ENCODE measurements around the gene SPRYD3.

SPRYD3 gene

DNA sequence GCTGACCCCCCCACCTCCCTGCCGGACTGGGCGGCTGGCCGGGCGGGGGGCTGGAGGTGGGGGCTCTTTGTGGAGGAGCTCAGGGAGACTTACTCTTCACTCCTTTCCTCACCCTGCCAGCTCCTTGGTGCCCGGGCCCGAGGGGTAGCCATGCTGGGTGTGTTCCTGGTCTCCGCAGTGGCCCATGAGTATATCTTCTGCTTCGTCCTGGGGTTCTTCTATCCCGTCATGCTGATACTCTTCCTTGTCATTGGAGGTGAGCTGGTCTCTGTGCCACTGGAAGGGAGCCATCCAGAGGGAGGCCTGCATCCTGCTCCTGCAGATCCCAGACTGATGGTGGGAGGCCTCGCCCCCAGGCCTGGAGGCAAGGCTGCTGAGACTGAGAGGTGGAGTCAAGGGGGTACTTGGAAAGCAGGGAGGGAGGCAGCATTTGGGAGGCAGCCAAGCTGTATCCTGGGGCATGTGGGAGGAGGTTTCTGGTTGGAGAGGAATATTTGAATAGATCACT, 43.8 kb upstream of the SPRYD3 start:
- H3K9ac ChIP-seq (ENCODE audit: low read length) = no peak overlapping the region
- H3K18ac ChIP-seq (ENCODE audit: low read depth in 1 of 2, low read length in 2 of 2) = no peak overlapping the region
- 92% methylated on average over 6 of the region's 10 CpGs for WGBS

DNA sequence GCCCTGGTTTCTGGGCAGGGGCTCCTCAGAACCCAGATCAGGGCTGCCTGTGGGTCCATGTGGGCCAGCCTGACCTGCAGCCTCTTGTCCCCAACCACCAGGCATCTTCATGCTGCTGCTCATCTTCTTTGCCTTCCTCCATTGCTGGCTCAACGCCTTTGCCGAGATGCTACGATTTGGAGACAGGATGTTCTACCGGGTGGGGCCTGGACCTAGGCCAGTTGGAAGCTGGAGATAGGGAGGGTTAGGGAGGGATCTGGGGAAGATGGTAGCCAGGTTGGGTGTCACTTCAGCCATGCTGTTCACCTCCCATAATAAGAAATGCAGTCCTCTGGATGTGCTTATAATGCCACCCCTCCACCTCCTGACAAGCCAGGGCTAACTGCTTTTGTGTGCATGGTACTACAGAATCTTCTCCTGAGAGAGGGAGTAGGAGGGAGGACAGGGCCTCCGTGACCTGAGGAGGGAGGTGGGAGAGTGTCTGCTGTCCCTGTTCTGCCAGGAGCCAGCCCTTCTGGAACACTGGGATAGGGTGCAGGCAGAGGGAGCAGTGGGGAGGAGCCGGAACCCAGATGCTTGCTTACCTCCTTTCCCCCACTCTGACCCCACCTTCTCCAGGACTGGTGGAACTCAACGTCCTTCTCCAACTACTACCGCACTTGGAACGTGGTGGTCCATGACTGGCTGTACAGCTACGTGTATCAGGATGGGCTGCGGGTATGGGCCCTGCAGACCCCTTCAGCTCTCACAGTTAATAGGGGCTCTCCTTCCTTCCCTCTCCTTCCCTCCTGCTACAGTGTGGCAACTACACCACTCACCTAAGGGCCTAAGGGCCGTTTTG, 41.7 kb upstream of the SPRYD3 start:
- Histone ChIP-seq H2AK5ac (ENCODE audit: low read length, severe bottlenecking) (no peak overlapping the region), H3K18ac (ENCODE audit: low read depth in 1 of 2, low read length in 2 of 2) (no peak overlapping the region), H4K8ac (ENCODE audit: low read length) (no peak overlapping the region), H3K4ac (ENCODE audit: low read depth in 1 of 2, low read length in 2 of 2) (no peak overlapping the region), H2AFZ (ENCODE audit: low read depth, low read length) (no peak overlapping the region), H2BK120ac (ENCODE audit: low read depth, low read length) (no peak overlapping the region), H3K14ac (ENCODE audit: low read length in 2 of 2) (no peak overlapping the region), H2BK12ac (ENCODE audit: low read length in 2 of 2) (no peak overlapping the region), H3K27ac (ENCODE audit: low read length, poor library complexity, severe bottlenecking) (no peak overlapping the region), H3K79me1 (replicated peaks; ENCODE audit: low read length, poor library complexity, severe bottlenecking) (no peaks in the 10 kb centered on the region), H3K9me3 (ENCODE audit: control insufficient read depth, low read length) (no peaks in the 10 kb centered on the region), H3K27me3 (ENCODE audit: control insufficient read depth in 1 of 2, insufficient read depth in 1 of 2, low read length in 2 of 2) (no peaks in the 10 kb centered on the region), H2BK5ac (ENCODE audit: low read depth, low read length, poor library complexity, severe bottlenecking) (no peak overlapping the region), H3K4me2 (ENCODE audit: low read length, poor library complexity, severe bottlenecking) (no peak overlapping the region), H3K9ac (ENCODE audit: low read length) (no peak overlapping the region), H3K4me1 (ENCODE audit: control insufficient read depth, insufficient read depth, low read depth, low read length) (peaks cover 5% of the 10 kb centered on the region), H3K23ac (ENCODE audit: low read length in 2 of 2) (no peak overlapping the region), H3K4me3 (ENCODE audit: insufficient read depth in 1 of 2, low read depth in 1 of 2, low read length in 2 of 2) (no peak overlapping the region), H4K91ac (ENCODE audit: low read length) (peak overlapping the region; percentile 46), H3K36me3 (ENCODE audit: control insufficient read depth in 1 of 2, insufficient read depth in 2 of 2, low read depth in 1 of 2, low read length in 2 of 2) (no peaks in the 10 kb centered on the region), H2BK15ac (ENCODE audit: low read depth, poor library complexity, severe bottlenecking) (peak overlapping the region; percentile 93)
- no peak for DNase-seq
- WGBS = 91% methylated on average over 12 of the region's 12 CpGs

More for the DNA sequence above, 43.8 kb upstream of the SPRYD3 start:
- Histone ChIP-seq H2BK5ac (ENCODE audit: low read depth, low read length, poor library complexity, severe bottlenecking) (no peak overlapping the region), H3K27ac (ENCODE audit: low read length, poor library complexity, severe bottlenecking) (no peak overlapping the region), H4K8ac (ENCODE audit: low read length) (no peak overlapping the region), H3K79me1 (replicated peaks; ENCODE audit: low read length, poor library complexity, severe bottlenecking) (no peaks in the 10 kb centered on the region), H3K14ac (ENCODE audit: low read length in 2 of 2) (no peak overlapping the region), H2BK15ac (ENCODE audit: low read depth, poor library complexity, severe bottlenecking) (peak overlapping the region; percentile 67), H2AFZ (ENCODE audit: low read depth, low read length) (no peak overlapping the region), H3K4me1 (ENCODE audit: control insufficient read depth, insufficient read depth, low read depth, low read length) (peaks cover 5% of the 10 kb centered on the region), H3K4me2 (ENCODE audit: low read length, poor library complexity, severe bottlenecking) (no peak overlapping the region), H3K4ac (ENCODE audit: low read depth in 1 of 2, low read length in 2 of 2) (no peak overlapping the region), H3K27me3 (ENCODE audit: control insufficient read depth in 1 of 2, insufficient read depth in 1 of 2, low read length in 2 of 2) (peaks cover 0 to 4% of the 10 kb centered on the region in 2 experiments), H2AK5ac (ENCODE audit: low read length, severe bottlenecking) (no peak overlapping the region), H2BK120ac (ENCODE audit: low read depth, low read length) (no peak overlapping the region), H3K36me3 (ENCODE audit: control insufficient read depth in 1 of 2, insufficient read depth in 2 of 2, low read depth in 1 of 2, low read length in 2 of 2) (no peaks in the 10 kb centered on the region), H3K9me3 (ENCODE audit: control insufficient read depth, low read length) (no peaks in the 10 kb centered on the region), H3K23ac (ENCODE audit: low read length in 2 of 2) (peak overlapping the region in 1 of 2 experiments; percentile 48), H2BK12ac (ENCODE audit: low read length in 2 of 2) (no peak overlapping the region), H3K4me3 (ENCODE audit: insufficient read depth in 1 of 2, low read depth in 1 of 2, low read length in 2 of 2) (no peak overlapping the region), H4K91ac (ENCODE audit: low read length) (no peak overlapping the region)
- no peak for DNase-seq

DNA sequence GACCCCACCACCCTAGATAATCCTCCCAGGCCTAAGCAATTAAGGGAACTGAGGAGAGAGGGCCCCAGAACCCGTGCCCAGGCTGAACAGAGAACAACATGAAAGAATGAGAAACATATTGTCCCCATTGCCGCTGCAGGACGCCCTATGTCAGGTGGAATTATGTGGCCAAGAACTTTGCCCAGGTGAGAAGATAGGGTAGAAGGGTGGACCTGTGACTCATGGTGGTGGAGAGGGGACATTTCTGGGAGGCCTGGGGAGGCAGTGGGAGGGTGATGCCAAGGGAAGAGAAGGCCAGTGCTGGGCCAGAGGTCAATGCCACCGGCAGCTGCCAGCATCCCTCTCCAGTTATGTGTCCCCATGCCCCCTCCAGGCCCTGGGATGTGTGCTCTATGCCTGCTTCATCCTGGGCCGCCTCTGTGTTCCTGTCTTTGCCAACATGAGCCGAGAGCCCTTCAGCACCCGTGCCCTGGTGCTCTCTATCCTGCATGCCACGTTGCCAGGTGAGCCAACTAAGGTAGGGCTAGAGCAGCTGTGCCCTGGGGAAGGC, 39.6 kb upstream of the SPRYD3 start:
- no peak overlapping the region for H3K9ac ChIP-seq (ENCODE audit: low read length)
- H3K23ac ChIP-seq (ENCODE audit: low read length in 2 of 2) = no peak overlapping the region
- H3K4ac ChIP-seq (ENCODE audit: low read depth in 1 of 2, low read length in 2 of 2) = no peak overlapping the region
- no peak overlapping the region for H3K14ac ChIP-seq (ENCODE audit: low read length in 2 of 2)
- no peak overlapping the region for H4K8ac ChIP-seq (ENCODE audit: low read length)
- H3K27ac ChIP-seq (ENCODE audit: low read length, poor library complexity, severe bottlenecking) = no peak overlapping the region
- H3K4me3 ChIP-seq (ENCODE audit: insufficient read depth in 1 of 2, low read depth in 1 of 2, low read length in 2 of 2) = no peak overlapping the region
- no peak overlapping the region for H2AFZ ChIP-seq (ENCODE audit: low read depth, low read length)
- 82% methylated on average over 8 of the region's 8 CpGs for WGBS
- H2BK15ac ChIP-seq (ENCODE audit: low read depth, poor library complexity, severe bottlenecking) = no peak overlapping the region
- no peak overlapping the region for H2BK5ac ChIP-seq (ENCODE audit: low read depth, low read length, poor library complexity, severe bottlenecking)
- H4K91ac ChIP-seq (ENCODE audit: low read length) = no peak overlapping the region
- H3K18ac ChIP-seq (ENCODE audit: low read depth in 1 of 2, low read length in 2 of 2) = no peak overlapping the region
- no peaks in the 10 kb centered on the region for H3K27me3 ChIP-seq (ENCODE audit: control insufficient read depth in 1 of 2, insufficient read depth in 1 of 2, low read length in 2 of 2)
- no peaks in the 10 kb centered on the region for H3K79me1 ChIP-seq (replicated peaks; ENCODE audit: low read length, poor library complexity, severe bottlenecking)
- H3K4me2 ChIP-seq (ENCODE audit: low read length, poor library complexity, severe bottlenecking) = no peak overlapping the region
- no peak overlapping the region for H2AK5ac ChIP-seq (ENCODE audit: low read length, severe bottlenecking)
- H3K4me1 ChIP-seq (ENCODE audit: control insufficient read depth, insufficient read depth, low read depth, low read length) = peaks cover 5% of the 10 kb centered on the region
- no peaks in the 10 kb centered on the region for H3K36me3 ChIP-seq (ENCODE audit: control insufficient read depth in 1 of 2, insufficient read depth in 2 of 2, low read depth in 1 of 2, low read length in 2 of 2)
- H2BK12ac ChIP-seq (ENCODE audit: low read length in 2 of 2) = no peak overlapping the region
- no peak for DNase-seq
- no peaks in the 10 kb centered on the region for H3K9me3 ChIP-seq (ENCODE audit: control insufficient read depth, low read length)
- no peak overlapping the region for H2BK120ac ChIP-seq (ENCODE audit: low read depth, low read length)

DNA sequence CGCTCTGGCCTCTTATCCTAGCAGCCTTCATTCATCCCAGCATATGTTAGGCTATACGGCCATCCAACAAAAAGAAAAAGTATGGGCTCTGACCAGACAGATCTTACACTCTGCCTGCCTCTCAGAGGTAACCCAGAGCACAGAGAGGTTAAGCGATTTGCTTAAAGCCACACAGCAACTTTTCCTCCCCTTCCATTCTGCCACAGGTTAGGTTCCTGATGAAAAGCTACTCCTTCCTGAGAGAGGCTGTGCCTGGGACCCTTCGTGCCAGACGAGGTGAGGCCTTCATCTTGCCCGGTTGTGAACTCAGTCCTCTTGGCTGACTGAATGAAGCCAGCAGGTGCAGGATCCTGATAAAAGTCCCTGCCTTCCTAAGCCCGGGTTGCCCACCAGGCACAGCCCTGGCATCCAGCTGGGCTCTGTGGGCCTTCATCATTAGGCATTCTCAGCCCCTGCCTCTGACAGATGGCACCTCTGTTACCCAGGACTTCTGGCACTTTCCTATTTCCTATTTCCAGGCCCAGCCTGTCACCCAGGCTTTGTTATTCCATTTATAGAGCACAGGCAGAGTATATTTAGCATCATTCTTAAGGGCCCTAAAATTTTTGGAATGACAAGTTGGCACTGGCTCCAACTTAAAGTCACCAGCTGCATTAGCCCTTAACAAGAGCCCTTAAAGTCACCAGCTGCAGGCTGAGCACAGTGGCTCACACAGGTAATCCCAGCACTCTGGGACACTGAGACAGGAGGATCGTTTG, 36.9 kb upstream of the SPRYD3 start:
- Histone ChIP-seq H3K14ac (ENCODE audit: low read length in 2 of 2) (no peak overlapping the region), H3K4me1 (ENCODE audit: control insufficient read depth, insufficient read depth, low read depth, low read length) (peaks cover 2% of the 10 kb centered on the region), H3K9ac (ENCODE audit: low read length) (no peak overlapping the region), H3K36me3 (ENCODE audit: control insufficient read depth in 1 of 2, insufficient read depth in 2 of 2, low read depth in 1 of 2, low read length in 2 of 2) (no peaks in the 10 kb centered on the region), H3K9me3 (ENCODE audit: control insufficient read depth, low read length) (no peaks in the 10 kb centered on the region), H2AFZ (ENCODE audit: low read depth, low read length) (no peak overlapping the region), H3K18ac (ENCODE audit: low read depth in 1 of 2, low read length in 2 of 2) (no peak overlapping the region), H3K4me2 (ENCODE audit: low read length, poor library complexity, severe bottlenecking) (no peak overlapping the region), H2AK5ac (ENCODE audit: low read length, severe bottlenecking) (no peak overlapping the region), H3K4ac (ENCODE audit: low read depth in 1 of 2, low read length in 2 of 2) (no peak overlapping the region), H4K8ac (ENCODE audit: low read length) (no peak overlapping the region), H4K91ac (ENCODE audit: low read length) (no peak overlapping the region), H3K23ac (ENCODE audit: low read length in 2 of 2) (no peak overlapping the region), H2BK15ac (ENCODE audit: low read depth, poor library complexity, severe bottlenecking) (no peak overlapping the region), H3K79me1 (replicated peaks; ENCODE audit: low read length, poor library complexity, severe bottlenecking) (no peaks in the 10 kb centered on the region), H2BK12ac (ENCODE audit: low read length in 2 of 2) (no peak overlapping the region), H2BK120ac (ENCODE audit: low read depth, low read length) (no peak overlapping the region), H2BK5ac (ENCODE audit: low read depth, low read length, poor library complexity, severe bottlenecking) (no peak overlapping the region), H3K27ac (ENCODE audit: low read length, poor library complexity, severe bottlenecking) (no peak overlapping the region), H3K27me3 (ENCODE audit: control insufficient read depth in 1 of 2, insufficient read depth in 1 of 2, low read length in 2 of 2) (no peaks in the 10 kb centered on the region), H3K4me3 (ENCODE audit: insufficient read depth in 1 of 2, low read depth in 1 of 2, low read length in 2 of 2) (no peak overlapping the region)
- 92% methylated on average over 8 of the region's 8 CpGs for WGBS
- no peak for DNase-seq

Data from mesenchymal stem cell (in vitro differentiated cells and primary cell).